Glutamatergic neuron (in vitro differentiated cells): Measurements from ENCODE around the gene USP3. TPM values are rescaled to one million over a fixed set of nuclear protein-coding genes. Genes with fewer than 3 reads are reported as not detected.

Source experiments
- DNase-seq: peaks from one replicate; pipeline ENCODE4 v3.0.0; 2022
- H3K27ac Mint-ChIP-seq: one replicate; pipeline ENCODE4 v1.8.0; 2020; ENCODE audit warnings: mild to moderate bottlenecking, mixed read lengths, inconsistent platforms; ENCODE audit not compliant: unreplicated experiment
- H3K27me3 Mint-ChIP-seq: one replicate; pipeline ENCODE4 v1.8.0; 2020; ENCODE audit warnings: mild to moderate bottlenecking, moderate library complexity, mixed read lengths, inconsistent platforms; ENCODE audit not compliant: unreplicated experiment
- H3K36me3 Mint-ChIP-seq: one replicate; pipeline ENCODE4 v1.8.0; 2020; ENCODE audit warnings: mild to moderate bottlenecking, mixed read lengths, inconsistent platforms; ENCODE audit not compliant: unreplicated experiment
- H3K4me1 Mint-ChIP-seq: one replicate; pipeline ENCODE4 v1.8.0; 2020; ENCODE audit warnings: mild to moderate bottlenecking, low read depth, mixed read lengths, inconsistent platforms; ENCODE audit not compliant: unreplicated experiment
- H3K4me3 Mint-ChIP-seq: one replicate; pipeline ENCODE4 v1.8.0; 2020; ENCODE audit warnings: mild to moderate bottlenecking, mixed read lengths, inconsistent platforms; ENCODE audit not compliant: unreplicated experiment
- H3K9me3 Mint-ChIP-seq: one replicate; pipeline ENCODE4 v1.8.0; 2020; ENCODE audit warnings: mild to moderate bottlenecking, moderate library complexity, mixed read lengths, inconsistent platforms; ENCODE audit not compliant: unreplicated experiment
- total RNA-seq: library from RNA; stranded (reverse); fragmentation: NEBNext Ultra II Directional; extraction: Animal tissue kit (Norgen Biotek cat#: 25700); gene quantifications from one replicate; pipeline ENCODE4 v1.2.1, GENCODE V29; 2021; ENCODE audit not compliant: unreplicated experiment
- TF ChIP-seq, protein P1 (sequence below): fragments of 200-600 bp; sonication (generic); IDR thresholded peaks from one replicate; pipeline ENCODE4 v1.5.0; 2021; ENCODE audit not compliant: partially characterized antibody, unreplicated experiment

Gene USP3
- total RNA-seq, 1 donor from 2014 or later: 50.9 TPM

DNA sequence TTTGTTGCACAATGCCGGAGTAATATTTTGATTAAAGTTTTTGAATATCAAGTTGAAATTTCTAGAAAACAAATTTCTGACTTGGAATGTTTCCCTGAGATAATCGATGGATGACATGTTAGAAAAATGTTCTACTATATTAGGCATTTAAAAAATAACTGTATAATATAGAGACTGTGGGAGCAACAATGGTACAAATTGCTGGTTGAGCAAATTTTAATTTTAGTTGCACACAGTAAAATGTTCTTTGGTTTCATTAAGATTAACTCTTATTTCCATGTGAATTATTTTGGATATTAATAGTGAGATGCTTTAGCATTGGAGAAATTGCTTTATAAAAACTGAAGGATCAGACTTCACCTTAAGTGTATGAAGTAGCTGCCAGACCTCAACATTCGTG, 9.3 kb downstream of the USP3 start:
- Mint-ChIP-seq H3K27me3 (peaks cover 4% of the 10 kb centered on the region), H3K9me3 (no peaks in the 10 kb centered on the region), H3K4me3 (no peak overlapping the region), H3K27ac (no peak overlapping the region), H3K36me3 (no peaks in the 10 kb centered on the region), H3K4me1 (peaks cover 8% of the 10 kb centered on the region)
- DNase-seq: no peak
- TF ChIP-seq, protein P1, sequence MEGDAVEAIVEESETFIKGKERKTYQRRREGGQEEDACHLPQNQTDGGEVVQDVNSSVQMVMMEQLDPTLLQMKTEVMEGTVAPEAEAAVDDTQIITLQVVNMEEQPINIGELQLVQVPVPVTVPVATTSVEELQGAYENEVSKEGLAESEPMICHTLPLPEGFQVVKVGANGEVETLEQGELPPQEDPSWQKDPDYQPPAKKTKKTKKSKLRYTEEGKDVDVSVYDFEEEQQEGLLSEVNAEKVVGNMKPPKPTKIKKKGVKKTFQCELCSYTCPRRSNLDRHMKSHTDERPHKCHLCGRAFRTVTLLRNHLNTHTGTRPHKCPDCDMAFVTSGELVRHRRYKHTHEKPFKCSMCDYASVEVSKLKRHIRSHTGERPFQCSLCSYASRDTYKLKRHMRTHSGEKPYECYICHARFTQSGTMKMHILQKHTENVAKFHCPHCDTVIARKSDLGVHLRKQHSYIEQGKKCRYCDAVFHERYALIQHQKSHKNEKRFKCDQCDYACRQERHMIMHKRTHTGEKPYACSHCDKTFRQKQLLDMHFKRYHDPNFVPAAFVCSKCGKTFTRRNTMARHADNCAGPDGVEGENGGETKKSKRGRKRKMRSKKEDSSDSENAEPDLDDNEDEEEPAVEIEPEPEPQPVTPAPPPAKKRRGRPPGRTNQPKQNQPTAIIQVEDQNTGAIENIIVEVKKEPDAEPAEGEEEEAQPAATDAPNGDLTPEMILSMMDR: no peak

DNA sequence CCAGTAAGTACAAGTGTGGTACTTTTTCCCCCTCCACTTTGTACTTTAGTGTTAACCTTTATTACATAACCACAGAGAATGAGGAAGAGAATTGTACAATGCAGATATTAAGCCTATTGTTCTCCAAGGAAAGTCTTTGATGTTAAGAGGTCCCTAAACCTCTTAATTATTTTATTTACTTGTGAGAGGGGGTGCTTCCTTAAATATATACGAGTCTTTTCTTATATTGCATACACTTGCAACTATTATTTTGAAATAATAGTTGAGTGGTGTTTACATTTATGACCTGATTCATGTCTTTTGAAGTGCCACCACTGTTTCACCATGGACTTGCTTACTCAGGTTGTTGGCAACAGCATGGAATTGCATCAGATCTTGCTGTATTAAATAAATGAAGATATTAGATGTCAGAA, 10.1 kb downstream of the USP3 start:
- H3K27ac Mint-ChIP-seq: no peak overlapping the region
- peaks cover 8% of the 10 kb centered on the region for H3K4me1 Mint-ChIP-seq
- H3K27me3 Mint-ChIP-seq: peaks cover 4% of the 10 kb centered on the region
- no peaks in the 10 kb centered on the region for H3K9me3 Mint-ChIP-seq
- TF ChIP-seq, protein P1: no peak
- no peak overlapping the region for H3K4me3 Mint-ChIP-seq
- no peak for DNase-seq
- H3K36me3 Mint-ChIP-seq: no peaks in the 10 kb centered on the region

DNA sequence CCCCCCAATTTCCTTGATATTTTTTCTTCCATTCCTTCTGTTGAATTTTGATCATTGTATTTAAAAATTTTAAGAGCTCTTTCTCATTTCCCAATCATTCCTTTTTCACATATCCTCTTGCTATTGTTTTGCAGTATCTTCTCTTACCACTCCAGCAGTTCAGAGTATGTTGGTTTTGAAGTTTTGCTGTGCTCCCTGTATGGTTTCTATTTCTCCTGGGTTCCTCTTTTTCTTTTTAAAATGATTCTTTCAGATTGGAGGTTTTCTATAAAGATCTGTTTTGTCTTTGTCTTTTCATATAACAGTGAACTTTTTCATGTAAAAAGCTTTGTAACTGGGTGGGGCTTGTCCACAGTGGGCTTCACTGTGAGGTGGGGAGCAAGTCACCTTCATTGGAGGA, 12.8 kb downstream of the USP3 start:
- TF ChIP-seq, protein P1: no peak
- Mint-ChIP-seq H3K27me3 (peaks cover 4% of the 10 kb centered on the region), H3K27ac (no peak overlapping the region), H3K36me3 (no peaks in the 10 kb centered on the region), H3K4me1 (peaks cover 9% of the 10 kb centered on the region), H3K4me3 (no peak overlapping the region), H3K9me3 (no peaks in the 10 kb centered on the region)
- no peak for DNase-seq

DNA sequence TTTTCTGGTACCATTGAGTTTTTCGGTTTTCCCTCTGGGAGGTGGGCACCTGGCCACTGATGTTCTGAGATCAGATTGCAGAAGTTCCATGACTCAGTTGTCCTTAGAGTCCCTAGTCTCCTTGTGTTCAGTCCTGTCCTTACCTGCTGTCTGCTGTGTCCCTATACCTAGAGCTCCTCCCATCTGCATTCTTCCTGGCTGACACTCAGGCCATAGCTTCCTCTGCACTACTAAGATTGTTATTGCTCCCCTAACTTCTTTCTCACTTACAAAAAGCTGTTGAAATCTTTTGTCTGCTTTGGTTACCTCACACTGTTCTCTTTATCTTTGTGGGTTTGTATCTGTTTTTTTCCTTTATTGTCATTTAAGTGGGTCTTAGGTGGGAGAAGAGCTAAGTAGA, 13.2 kb downstream of the USP3 start:
- Mint-ChIP-seq H3K27me3 (peaks cover 4% of the 10 kb centered on the region), H3K36me3 (no peaks in the 10 kb centered on the region), H3K4me1 (peaks cover 9% of the 10 kb centered on the region), H3K9me3 (no peaks in the 10 kb centered on the region), H3K4me3 (no peak overlapping the region), H3K27ac (no peak overlapping the region)
- TF ChIP-seq, protein P1: no peak
- DNase-seq: no peak

DNA sequence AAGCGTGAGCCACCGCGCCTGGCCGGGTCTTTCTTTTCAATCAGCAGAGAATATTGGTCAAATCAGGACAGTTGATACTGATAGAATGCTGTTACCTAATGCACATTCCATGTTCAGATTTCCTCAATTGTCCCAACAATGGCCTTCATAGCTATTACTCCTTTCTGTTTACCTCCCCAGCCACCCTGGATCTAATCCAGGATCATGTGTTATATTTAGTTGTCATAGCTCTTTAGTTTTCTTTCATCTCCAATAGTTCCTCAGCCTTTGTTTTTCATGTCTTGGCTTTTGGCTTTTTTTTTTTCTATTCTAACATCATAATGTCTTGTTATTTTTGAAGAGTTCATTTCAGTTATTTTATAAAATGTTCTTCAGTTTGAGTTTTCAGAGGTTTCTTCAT, 14.6 kb downstream of the USP3 start:
- H3K9me3 Mint-ChIP-seq: no peaks in the 10 kb centered on the region
- H3K36me3 Mint-ChIP-seq: no peaks in the 10 kb centered on the region
- H3K4me3 Mint-ChIP-seq: no peak overlapping the region
- no peak for DNase-seq
- H3K27ac Mint-ChIP-seq: no peak overlapping the region
- TF ChIP-seq, protein P1: no peak
- peaks cover 4% of the 10 kb centered on the region for H3K27me3 Mint-ChIP-seq
- H3K4me1 Mint-ChIP-seq: peaks cover 9% of the 10 kb centered on the region
